Activated CD8-positive, alpha-beta memory T cell treated with anti-CD3 and anti-CD28 coated beads, Interleukin-2, amount 50 U/mL, for 24 hours (primary cell): ENCODE measurements around the gene MDFI.

Experiments used
- DNase-seq: peaks from one replicate; pipeline ENCODE4 v3.0.0-alpha.2; 2020; ENCODE audit errors: extremely low read depth

MDFI gene

GRCh38 chr6:41634657-41635056 is 3.6 kb upstream of the MDFI start:
- no peak for DNase-seq

GRCh38 chr6:41635365-41635764 is 2.9 kb upstream of the MDFI start:
- no peak for DNase-seq

DNA sequence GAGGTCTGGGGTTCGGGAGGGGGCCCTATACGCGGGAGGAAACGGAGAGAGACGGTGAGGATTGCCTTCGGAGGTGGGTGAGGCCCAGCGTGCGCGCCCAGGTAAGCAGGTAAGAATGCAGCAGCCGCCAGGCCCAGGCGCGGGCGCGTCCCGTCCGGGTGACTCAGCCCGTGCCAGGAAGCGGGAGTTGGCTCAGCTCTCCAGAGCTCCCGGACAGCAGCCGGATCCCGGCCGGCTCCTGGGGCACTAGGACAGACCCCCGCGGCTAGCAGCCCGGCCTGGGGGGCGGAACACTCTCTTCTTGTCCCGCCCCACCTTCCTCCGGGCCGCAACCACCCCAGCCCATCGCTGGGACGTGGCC is 1.5 kb upstream of the MDFI start:
- no peak for DNase-seq

DNA sequence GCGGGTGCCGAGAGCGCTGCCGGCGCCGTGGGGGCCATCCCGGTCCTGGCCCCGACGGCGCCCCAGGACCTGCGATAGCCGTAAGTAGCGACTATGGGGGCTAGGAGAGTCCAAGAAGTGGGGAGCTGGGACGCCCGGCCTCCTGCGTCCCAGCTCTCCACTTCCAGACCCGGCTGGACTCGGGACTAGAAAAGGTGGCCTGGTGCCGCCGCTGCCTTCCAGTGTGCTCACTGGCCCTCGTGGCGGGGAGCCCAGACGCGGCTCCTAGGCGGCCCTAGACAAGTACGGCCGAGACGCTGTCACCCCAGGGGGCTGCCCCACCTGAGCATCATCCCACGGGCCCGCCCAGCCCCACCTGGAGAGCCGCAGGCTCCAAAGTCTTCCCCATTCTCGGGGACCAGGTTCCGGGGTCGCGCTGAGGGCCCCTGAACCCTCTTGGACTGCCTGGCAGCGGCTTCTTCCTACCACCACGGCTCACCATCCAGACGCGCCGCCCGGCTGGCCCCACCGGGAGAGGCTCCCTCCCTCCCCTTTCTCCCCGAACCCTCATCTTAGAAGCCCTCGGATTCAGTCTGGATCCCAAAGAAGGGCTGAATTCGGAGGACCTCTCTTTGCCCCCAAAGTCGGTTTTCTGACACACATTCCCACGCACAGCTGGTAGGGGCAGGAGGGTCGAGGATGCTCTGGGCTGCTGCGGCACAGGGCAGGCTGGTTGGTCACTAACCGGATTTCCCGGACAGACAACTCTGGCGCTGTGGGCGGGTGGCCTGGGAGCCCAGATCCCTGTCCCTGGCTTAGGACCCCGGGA is 870 bp upstream of the MDFI start:
- DNase-seq = no peak

DNA sequence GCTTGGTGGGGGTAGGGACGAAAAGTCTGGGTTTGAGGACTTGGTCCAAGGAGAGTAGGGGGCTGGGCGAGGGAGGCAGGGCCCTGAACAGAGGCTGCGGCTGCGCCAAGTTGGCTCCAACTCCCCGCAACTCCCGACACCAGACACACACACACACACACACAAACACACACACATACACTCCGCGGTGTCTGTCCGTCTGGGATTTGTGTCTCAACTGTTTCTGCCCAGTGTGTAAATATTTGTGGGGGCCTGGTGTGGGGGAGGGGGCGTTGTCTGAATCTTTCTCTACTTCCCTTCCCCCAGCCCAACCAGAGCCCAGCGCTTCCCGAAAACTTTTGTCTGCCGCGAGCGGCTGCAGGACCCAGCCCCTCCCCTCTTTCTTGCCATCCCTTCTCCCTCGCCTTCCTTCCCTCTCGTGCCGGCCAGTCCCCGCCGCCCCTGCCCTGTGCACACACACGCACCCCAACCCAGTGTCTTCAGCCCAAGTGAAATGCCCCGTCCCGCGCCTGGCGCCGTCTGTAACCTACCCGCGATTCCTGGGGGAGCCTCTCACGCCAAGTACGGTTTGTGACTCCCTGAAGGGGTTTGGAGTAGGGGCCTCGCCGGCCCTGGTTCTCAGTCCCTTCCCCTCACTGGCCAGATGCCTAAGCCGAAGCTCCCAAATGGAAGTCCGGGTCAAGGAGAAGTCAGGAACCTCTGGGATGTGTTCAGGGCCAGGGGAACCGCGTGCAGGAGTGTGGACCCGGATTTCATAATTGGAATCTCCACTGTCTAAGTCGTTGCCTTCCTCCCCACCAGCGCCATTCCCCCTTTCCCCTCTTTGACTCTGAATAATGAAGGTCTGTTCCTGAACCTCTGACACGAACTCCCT is 904 bp downstream of the MDFI start:
- no peak for DNase-seq

GRCh38 chr6:41639809-41640371 is 1.6 kb downstream of the MDFI start:
- DNase-seq = no peak

- no peak for DNase-seq
Observed at GRCh38 chr6:41640426-41640825, 2.2 kb downstream of the MDFI start.

DNA sequence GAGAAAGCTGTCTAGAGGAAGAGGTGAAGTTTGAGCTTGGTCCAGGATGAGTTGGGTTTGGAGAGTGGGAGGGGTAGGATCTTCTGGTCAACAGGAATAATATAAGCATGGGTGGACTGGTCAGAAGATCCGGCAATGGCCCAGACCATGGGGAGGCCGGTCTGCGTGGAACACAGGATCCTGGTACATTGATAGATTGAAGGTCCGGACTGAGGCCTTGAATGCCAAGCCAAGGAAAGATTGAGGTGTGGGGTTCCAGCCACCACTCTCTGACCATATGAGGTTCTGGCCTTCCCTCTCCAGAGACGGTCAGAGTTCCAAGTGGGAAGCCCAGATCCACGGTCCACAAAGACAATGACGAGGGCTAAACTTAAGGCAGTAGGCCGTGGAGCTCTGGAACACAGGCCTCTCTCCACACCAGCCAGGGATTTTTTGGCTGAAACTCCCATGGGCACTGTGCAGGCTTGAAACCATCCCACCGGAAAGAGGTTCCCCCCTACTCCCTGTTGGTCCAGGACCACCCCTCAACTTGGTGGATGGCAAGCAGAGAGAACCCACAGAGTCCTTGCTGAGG is 3.2 kb downstream of the MDFI start:
- DNase-seq = no peak

GRCh38 chr6:41642090-41642959 is 4.1 kb downstream of the MDFI start:
- no peak for DNase-seq

DNA sequence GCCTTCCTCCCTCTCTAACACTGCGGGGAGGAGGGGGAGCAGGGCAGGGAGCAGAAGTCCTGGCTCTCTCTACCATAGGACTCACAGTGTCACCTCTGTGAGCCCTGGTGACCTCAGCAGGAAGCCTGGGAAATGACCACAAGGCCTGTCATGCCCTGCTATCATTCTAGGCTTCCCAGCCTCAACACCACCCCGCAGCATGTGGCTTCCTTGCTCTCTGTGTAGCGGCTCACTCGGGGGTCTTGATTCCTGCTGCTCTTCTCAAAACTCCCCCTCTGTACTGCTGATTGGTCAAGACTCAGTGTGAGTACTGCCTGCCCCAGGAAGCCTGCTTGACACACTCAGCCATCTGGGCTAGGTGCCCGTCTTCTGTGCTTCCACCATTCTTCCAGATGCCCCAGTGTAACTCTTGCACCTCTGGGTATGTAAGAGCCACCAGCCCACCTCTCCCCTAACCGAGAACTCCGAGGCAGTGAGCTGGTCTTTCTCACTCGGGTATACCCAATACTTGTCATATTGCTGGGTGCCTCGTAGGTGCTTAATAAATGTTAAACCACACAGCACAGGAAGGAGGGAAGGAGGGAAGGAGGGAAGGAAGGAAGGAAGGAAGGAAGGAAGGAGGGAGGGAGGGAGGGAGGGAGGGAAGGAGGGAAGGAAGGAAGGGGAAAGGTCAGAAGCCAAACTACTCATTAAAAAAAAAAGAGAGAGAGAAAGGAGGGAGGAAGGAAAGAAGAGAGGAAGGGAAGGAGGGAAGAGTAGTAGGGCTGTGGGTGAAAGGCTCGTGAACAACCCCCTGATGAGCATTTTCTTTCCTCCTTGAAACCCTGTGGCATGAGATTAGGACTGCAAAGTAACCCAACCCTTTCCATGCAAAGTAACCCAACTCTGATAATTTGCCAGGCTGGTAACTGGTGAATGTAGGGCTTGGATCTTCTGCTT is 5.0 kb downstream of the MDFI start:
- no peak for DNase-seq

DNA sequence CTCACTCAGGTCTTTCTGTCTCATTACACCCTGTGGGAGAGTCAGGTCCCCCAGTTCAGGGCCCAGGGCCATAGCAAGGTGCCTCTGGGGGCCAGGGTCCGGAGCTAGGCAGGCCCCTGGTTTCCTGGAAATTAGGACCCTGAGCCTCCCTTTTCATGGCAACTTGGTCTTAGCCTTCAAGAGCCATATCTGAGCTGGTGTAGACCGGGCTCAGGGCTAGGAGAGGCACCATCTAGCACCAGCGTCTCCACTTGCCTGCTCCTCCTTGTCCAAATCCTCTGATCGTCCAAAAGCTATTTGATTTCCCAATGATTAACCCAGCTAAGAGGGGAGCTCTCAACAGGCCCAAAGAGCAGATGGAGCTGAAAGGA is 5.6 kb downstream of the MDFI start:
- no peak for DNase-seq

DNA sequence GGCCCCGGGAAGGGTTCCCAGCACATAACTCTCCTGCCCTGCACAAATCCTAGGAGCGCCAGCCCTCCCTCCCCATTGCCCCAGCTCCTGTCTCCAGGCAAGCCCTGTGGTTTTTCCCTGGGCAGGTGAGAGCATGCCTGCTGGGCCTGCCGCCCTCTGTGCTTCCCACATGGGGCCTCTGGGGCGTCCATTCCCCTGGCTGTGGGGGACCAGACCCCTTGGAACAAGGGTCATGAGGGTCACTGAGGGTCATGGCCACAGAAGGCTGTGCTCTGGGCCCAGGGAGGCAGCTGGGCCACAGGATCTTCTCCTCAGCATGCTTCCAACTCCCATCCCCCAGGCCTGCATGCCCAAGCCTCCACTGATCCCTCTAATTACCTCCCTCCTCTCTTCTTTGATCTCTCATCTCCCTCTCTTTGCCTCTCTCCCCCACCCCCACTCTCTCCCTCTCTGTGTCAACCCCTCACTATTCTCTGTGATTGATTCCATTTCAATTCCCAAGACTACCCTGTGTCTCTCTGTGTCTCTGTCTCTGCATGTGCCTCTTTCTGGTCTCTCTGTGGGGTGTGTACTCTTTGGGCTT is 6.1 kb downstream of the MDFI start:
- no peak for DNase-seq

GRCh38 chr6:41645007-41645618 is 6.8 kb downstream of the MDFI start:
- no peak for DNase-seq

- DNase-seq = no peak
Observed at GRCh38 chr6:41646026-41646795, 7.9 kb downstream of the MDFI start.

DNA sequence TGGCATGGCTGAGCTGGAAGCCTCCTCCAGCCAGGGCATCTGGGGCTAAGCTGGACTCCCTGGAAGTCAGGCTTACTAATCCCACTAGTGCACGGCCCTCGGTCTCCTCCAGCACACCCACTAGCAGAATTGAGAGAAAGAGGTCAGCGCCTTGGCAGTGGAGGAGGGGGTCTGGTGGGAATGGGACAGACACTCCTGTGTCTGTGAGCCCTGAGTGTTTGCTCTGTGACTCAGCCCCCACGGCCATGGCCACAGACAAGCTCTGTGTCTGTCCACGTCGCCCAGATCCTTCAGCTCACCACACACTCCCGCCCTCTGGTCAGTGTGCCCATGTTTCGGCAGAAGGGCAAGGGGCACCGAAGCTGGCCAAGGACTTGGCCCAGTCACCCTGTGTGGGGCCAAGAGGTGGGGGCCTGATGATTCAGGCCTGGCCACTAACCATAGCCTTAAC is 8.8 kb downstream of the MDFI start:
- DNase-seq = no peak

- no peak for DNase-seq
Observed at GRCh38 chr6:41648070-41648585, 9.9 kb downstream of the MDFI start.

DNA sequence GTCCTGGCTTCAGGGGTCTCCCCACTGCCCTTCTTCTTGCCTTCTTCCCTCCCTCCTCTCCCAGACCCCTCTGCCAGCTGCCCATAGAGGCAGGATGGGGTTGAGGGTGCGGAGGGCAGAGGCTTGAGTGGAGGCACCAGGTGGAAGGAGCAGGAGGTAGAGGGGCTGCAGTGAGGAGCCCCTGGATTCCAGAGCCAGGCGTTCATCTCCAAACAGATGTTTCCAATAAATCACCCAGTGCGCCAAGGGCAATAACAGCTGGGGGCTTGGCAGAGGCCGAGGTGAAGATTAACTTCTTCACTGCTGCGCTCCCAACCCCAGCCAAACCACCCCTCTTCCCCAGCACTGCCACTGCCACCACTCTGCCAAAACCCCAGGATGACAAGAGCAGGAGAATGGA is 10.7 kb downstream of the MDFI start:
- no peak for DNase-seq

DNA sequence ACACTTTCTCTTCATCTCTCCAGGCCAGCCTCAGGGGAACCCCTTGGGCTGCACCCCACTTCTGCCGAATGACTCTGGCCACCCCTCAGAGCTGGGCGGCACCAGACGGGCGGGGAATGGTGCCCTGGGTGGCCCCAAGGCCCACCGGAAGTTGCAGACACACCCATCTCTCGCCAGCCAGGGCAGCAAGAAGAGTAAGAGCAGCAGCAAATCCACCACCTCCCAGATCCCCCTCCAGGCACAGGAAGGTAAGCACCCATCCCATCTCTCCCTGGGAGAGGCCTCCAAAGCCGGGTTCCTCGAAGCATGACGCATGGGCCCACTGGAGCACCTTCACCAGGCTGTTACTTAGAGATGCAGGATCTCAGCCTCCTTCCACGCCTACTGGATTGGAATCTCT is 11.3 kb downstream of the MDFI start:
- no peak for DNase-seq

DNA sequence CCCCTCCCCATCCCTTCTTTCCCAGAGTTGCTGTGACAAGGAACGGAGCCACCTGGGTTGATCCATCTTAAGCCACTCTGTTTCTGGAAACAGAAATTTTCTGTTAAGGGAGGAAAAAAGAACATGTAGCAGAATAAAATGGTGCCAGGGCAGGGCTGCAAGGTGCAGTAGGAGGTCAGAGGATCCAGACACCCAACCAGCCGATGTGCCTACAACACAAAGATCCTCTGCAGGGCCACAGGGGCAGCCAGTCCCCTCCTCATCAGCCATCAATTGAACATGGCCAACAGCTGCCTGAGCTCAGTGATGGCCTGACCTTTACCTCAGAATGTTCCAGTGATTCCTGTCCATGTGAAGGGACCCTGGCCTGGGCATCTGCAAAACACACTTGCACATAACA is 11.9 kb downstream of the MDFI start:
- no peak for DNase-seq
